ENCODE results near the gene DYNC1H1.

DYNC1H1 gene

GRCh38 chr14:102012336-102012735 is 48.0 kb downstream of the DYNC1H1 start:
- Histone ChIP-seq H3K27me3 (ENCODE audit: control insufficient read depth, insufficient read depth, low read length) (no peaks in the 10 kb centered on the region), H3K4me1 (ENCODE audit: control insufficient read depth, low read depth, low read length) (no peaks in the 10 kb centered on the region), H3K9ac (ENCODE audit: low read length) (no peak overlapping the region), H3K9me3 (ENCODE audit: control insufficient read depth, low read depth, low read length) (no peaks in the 10 kb centered on the region), H3K27ac (ENCODE audit: low read length) (no peak overlapping the region), H3K4me3 (ENCODE audit: low read length) (no peak overlapping the region), H3K36me3 (ENCODE audit: control insufficient read depth, low read depth, low read length) (peaks cover 97% of the 10 kb centered on the region)

- Histone ChIP-seq H3K27ac (ENCODE audit: low read length) (no peak overlapping the region), H3K9me3 (ENCODE audit: control insufficient read depth, low read depth, low read length) (no peaks in the 10 kb centered on the region), H3K27me3 (ENCODE audit: control insufficient read depth, insufficient read depth, low read length) (no peaks in the 10 kb centered on the region), H3K4me3 (ENCODE audit: low read length) (no peak overlapping the region), H3K36me3 (ENCODE audit: control insufficient read depth, low read depth, low read length) (peaks cover 93% of the 10 kb centered on the region), H3K9ac (ENCODE audit: low read length) (no peak overlapping the region), H3K4me1 (ENCODE audit: control insufficient read depth, low read depth, low read length) (no peaks in the 10 kb centered on the region)
Measured at GRCh38 chr14:102013669-102014200, 49.4 kb downstream of the DYNC1H1 start.

GRCh38 chr14:102015045-102015685 is 50.8 kb downstream of the DYNC1H1 start:
- Histone ChIP-seq H3K9me3 (ENCODE audit: control insufficient read depth, low read depth, low read length) (no peaks in the 10 kb centered on the region), H3K27me3 (ENCODE audit: control insufficient read depth, insufficient read depth, low read length) (no peaks in the 10 kb centered on the region), H3K4me1 (ENCODE audit: control insufficient read depth, low read depth, low read length) (no peaks in the 10 kb centered on the region), H3K9ac (ENCODE audit: low read length) (no peak overlapping the region), H3K36me3 (ENCODE audit: control insufficient read depth, low read depth, low read length) (peaks cover 92% of the 10 kb centered on the region), H3K27ac (ENCODE audit: low read length) (no peak overlapping the region), H3K4me3 (ENCODE audit: low read length) (no peak overlapping the region)

GRCh38 chr14:102015771-102016170 is 51.4 kb downstream of the DYNC1H1 start:
- Histone ChIP-seq H3K9ac (ENCODE audit: low read length) (no peak overlapping the region), H3K27ac (ENCODE audit: low read length) (no peak overlapping the region), H3K36me3 (ENCODE audit: control insufficient read depth, low read depth, low read length) (peaks cover 92% of the 10 kb centered on the region), H3K4me1 (ENCODE audit: control insufficient read depth, low read depth, low read length) (no peaks in the 10 kb centered on the region), H3K27me3 (ENCODE audit: control insufficient read depth, insufficient read depth, low read length) (no peaks in the 10 kb centered on the region), H3K9me3 (ENCODE audit: control insufficient read depth, low read depth, low read length) (no peaks in the 10 kb centered on the region), H3K4me3 (ENCODE audit: low read length) (no peak overlapping the region)

- Histone ChIP-seq H3K27ac (ENCODE audit: low read length) (no peak overlapping the region), H3K4me1 (ENCODE audit: control insufficient read depth, low read depth, low read length) (no peaks in the 10 kb centered on the region), H3K9me3 (ENCODE audit: control insufficient read depth, low read depth, low read length) (no peaks in the 10 kb centered on the region), H3K4me3 (ENCODE audit: low read length) (no peak overlapping the region), H3K36me3 (ENCODE audit: control insufficient read depth, low read depth, low read length) (peaks cover 91% of the 10 kb centered on the region), H3K9ac (ENCODE audit: low read length) (no peak overlapping the region), H3K27me3 (ENCODE audit: control insufficient read depth, insufficient read depth, low read length) (no peaks in the 10 kb centered on the region)
Measured at GRCh38 chr14:102016420-102017090, 52.2 kb downstream of the DYNC1H1 start.

GRCh38 chr14:102018251-102018650 is 53.9 kb downstream of the DYNC1H1 start:
- Histone ChIP-seq H3K27me3 (ENCODE audit: control insufficient read depth, insufficient read depth, low read length) (no peaks in the 10 kb centered on the region), H3K9me3 (ENCODE audit: control insufficient read depth, low read depth, low read length) (no peaks in the 10 kb centered on the region), H3K4me1 (ENCODE audit: control insufficient read depth, low read depth, low read length) (no peaks in the 10 kb centered on the region), H3K27ac (ENCODE audit: low read length) (no peak overlapping the region), H3K9ac (ENCODE audit: low read length) (no peak overlapping the region), H3K4me3 (ENCODE audit: low read length) (no peak overlapping the region), H3K36me3 (ENCODE audit: control insufficient read depth, low read depth, low read length) (peaks cover 85% of the 10 kb centered on the region)

GRCh38 chr14:102019006-102019540 is 54.7 kb downstream of the DYNC1H1 start:
- H3K4me3 ChIP-seq (ENCODE audit: low read length): no peak overlapping the region
- H3K4me1 ChIP-seq (ENCODE audit: control insufficient read depth, low read depth, low read length): no peaks in the 10 kb centered on the region
- no peak overlapping the region for H3K27ac ChIP-seq (ENCODE audit: low read length)
- H3K9ac ChIP-seq (ENCODE audit: low read length): no peak overlapping the region
- H3K9me3 ChIP-seq (ENCODE audit: control insufficient read depth, low read depth, low read length): no peaks in the 10 kb centered on the region
- H3K27me3 ChIP-seq (ENCODE audit: control insufficient read depth, insufficient read depth, low read length): no peaks in the 10 kb centered on the region
- H3K36me3 ChIP-seq (ENCODE audit: control insufficient read depth, low read depth, low read length): peaks cover 85% of the 10 kb centered on the region

- Histone ChIP-seq H3K27me3 (ENCODE audit: control insufficient read depth, insufficient read depth, low read length) (no peaks in the 10 kb centered on the region), H3K4me3 (ENCODE audit: low read length) (no peak overlapping the region), H3K9me3 (ENCODE audit: control insufficient read depth, low read depth, low read length) (no peaks in the 10 kb centered on the region), H3K4me1 (ENCODE audit: control insufficient read depth, low read depth, low read length) (no peaks in the 10 kb centered on the region), H3K27ac (ENCODE audit: low read length) (no peak overlapping the region), H3K9ac (ENCODE audit: low read length) (no peak overlapping the region), H3K36me3 (ENCODE audit: control insufficient read depth, low read depth, low read length) (peaks cover 76% of the 10 kb centered on the region)
Measured at GRCh38 chr14:102020058-102020971, 55.9 kb downstream of the DYNC1H1 start.

- H3K9me3 ChIP-seq (ENCODE audit: control insufficient read depth, low read depth, low read length): no peaks in the 10 kb centered on the region
- no peak overlapping the region for H3K4me3 ChIP-seq (ENCODE audit: low read length)
- no peaks in the 10 kb centered on the region for H3K27me3 ChIP-seq (ENCODE audit: control insufficient read depth, insufficient read depth, low read length)
- no peak overlapping the region for H3K9ac ChIP-seq (ENCODE audit: low read length)
- H3K36me3 ChIP-seq (ENCODE audit: control insufficient read depth, low read depth, low read length): peaks cover 81% of the 10 kb centered on the region
- no peak overlapping the region for H3K27ac ChIP-seq (ENCODE audit: low read length)
- H3K4me1 ChIP-seq (ENCODE audit: control insufficient read depth, low read depth, low read length): no peaks in the 10 kb centered on the region
Measured at GRCh38 chr14:102026934-102027333, 62.6 kb downstream of the DYNC1H1 start.

- Histone ChIP-seq H3K9ac (ENCODE audit: low read length) (no peak overlapping the region), H3K27ac (ENCODE audit: low read length) (no peak overlapping the region), H3K4me1 (ENCODE audit: control insufficient read depth, low read depth, low read length) (no peaks in the 10 kb centered on the region), H3K4me3 (ENCODE audit: low read length) (no peak overlapping the region), H3K9me3 (ENCODE audit: control insufficient read depth, low read depth, low read length) (no peaks in the 10 kb centered on the region), H3K27me3 (ENCODE audit: control insufficient read depth, insufficient read depth, low read length) (no peaks in the 10 kb centered on the region), H3K36me3 (ENCODE audit: control insufficient read depth, low read depth, low read length) (peaks cover 86% of the 10 kb centered on the region)
Measured at GRCh38 chr14:102027951-102028350, 63.6 kb downstream of the DYNC1H1 start.

- no peak overlapping the region for H3K4me3 ChIP-seq (ENCODE audit: low read length)
- H3K27me3 ChIP-seq (ENCODE audit: control insufficient read depth, insufficient read depth, low read length): no peaks in the 10 kb centered on the region
- no peak overlapping the region for H3K27ac ChIP-seq (ENCODE audit: low read length)
- H3K9me3 ChIP-seq (ENCODE audit: control insufficient read depth, low read depth, low read length): no peaks in the 10 kb centered on the region
- peaks cover 86% of the 10 kb centered on the region for H3K36me3 ChIP-seq (ENCODE audit: control insufficient read depth, low read depth, low read length)
- H3K9ac ChIP-seq (ENCODE audit: low read length): no peak overlapping the region
- no peaks in the 10 kb centered on the region for H3K4me1 ChIP-seq (ENCODE audit: control insufficient read depth, low read depth, low read length)
Measured at GRCh38 chr14:102028733-102029132, 64.4 kb downstream of the DYNC1H1 start.
